Measurements from ENCODE around the gene SERTAD4. TPM values are rescaled to one million over a fixed set of nuclear protein-coding genes. Genes with fewer than 3 reads are reported as not detected.
A peak's percentile ranks its signal among the peaks of the same experiment; 100 is the strongest.

The SERTAD4 gene
- total RNA-seq, 1 experiment from 2014 or later, result 0.20 TPM

- DNase-seq, result peak in 1 of 2 experiments; percentile 28
- H3K36me3 ChIP-seq, result no peaks in the 10 kb centered on the region
- peaks cover 4% of the 10 kb centered on the region; the same call in 1 of the 2 replicates for H3K27me3 ChIP-seq
- no peak overlapping the region; the same call in 1 of the 2 replicates for H3K27ac ChIP-seq
- H3K9me3 ChIP-seq (replicated peaks), result no peaks in the 10 kb centered on the region; the same call in 1 of the 2 replicates
- peaks cover 14% of the 10 kb centered on the region for H3K4me1 ChIP-seq
- peak overlapping the region; percentile 58 for H3K4me3 ChIP-seq
Measured at GRCh38 chr1:210293171-210293607, 60.6 kb downstream of the SERTAD4 start.

GRCh38 chr1:210294999-210295745 lies 62.6 kb downstream of the SERTAD4 start:
- H3K9me3 ChIP-seq (replicated peaks), result no peaks in the 10 kb centered on the region; the same call in 1 of the 2 replicates

More at GRCh38 chr1:210294999-210295745, 62.6 kb downstream of the SERTAD4 start:
- peaks cover 4% of the 10 kb centered on the region for H3K27me3 ChIP-seq
- no peak overlapping the region for H3K27ac ChIP-seq
- H3K4me3 ChIP-seq, result no peak overlapping the region
- H3K4me1 ChIP-seq, result peaks cover 14% of the 10 kb centered on the region
- DNase-seq, result peak; percentile 33 to 52
- no peaks in the 10 kb centered on the region for H3K36me3 ChIP-seq

Other genes starting within 250 kb of the SERTAD4 start
- 5.0 and 5.1 TPM in 2 replicates for gene HHAT, start 96.1 kb downstream of the SERTAD4 start, total RNA-seq (2014; rRNA removed; shearing (Covaris generic))

All from SJCRH30 (cell line).